Stimulated activated CD4-positive, alpha-beta T cell treated with anti-CD3 and anti-CD28 coated beads, Interleukin-4, amount 100 ng/mL, for 24 hours (primary cell): ENCODE measurements around the gene AMOTL2.

ENCODE experiments used
- DNase-seq: peaks from one replicate; pipeline ENCODE4 v3.0.0-alpha.2; 2020

The AMOTL2 gene

GRCh38 chr3:134312873-134313846 lies 61.1 kb downstream of the AMOTL2 start:
- no peak for DNase-seq

GRCh38 chr3:134312072-134312872 lies 62.0 kb downstream of the AMOTL2 start:
- no peak for DNase-seq

GRCh38 chr3:134311693-134312071 lies 62.6 kb downstream of the AMOTL2 start:
- DNase-seq = no peak

- DNase-seq = no peak
These were observed 63.0 kb downstream of the AMOTL2 start for GRCh38 chr3:134311265-134311664.

GRCh38 chr3:134309987-134310700 lies 64.1 kb downstream of the AMOTL2 start:
- no peak for DNase-seq

GRCh38 chr3:134308350-134308891 lies 65.8 kb downstream of the AMOTL2 start:
- peak; percentile 80 for DNase-seq

- DNase-seq = no peak
These were observed 66.8 kb downstream of the AMOTL2 start for GRCh38 chr3:134307425-134307824.

- no peak for DNase-seq
These were observed 67.9 kb downstream of the AMOTL2 start for GRCh38 chr3:134306320-134306719.
